Left cardiac atrium (tissue), 4 donors: ENCODE data around the gene SERAC1. TPM values are rescaled to one million over a fixed set of nuclear protein-coding genes. Genes with fewer than 3 reads are reported as not detected.
A peak's percentile ranks its signal among the peaks of the same experiment; 100 is the strongest.

ENCODE experiments used
- ATAC-seq, 2 donors: fragments of 200-7000 bp; cut with Tn5 transposase; one replicate each; pipeline ENCODE4 v1.9.1; 2020; ENCODE audit warnings: mild to moderate bottlenecking in 2 of 2, moderate library complexity in 2 of 2
- DNase-seq: peaks from one replicate; pipeline ENCODE4 v3.0.0-alpha.2; 2020
- intact Hi-C, 2 donors: fragments of 100-400 bp; cut with DNase I; formaldehyde crosslinking; loops; one replicate each; pipeline versions ENCODE4 v1.14.1 to v1.15.1; 2022 to 2023
- total RNA-seq, 2 donors: library from RNA; stranded (reverse); fragmentation: NEBNext Ultra II Directional; extraction: Animal tissue kit (Norgen Biotek cat#: 25700); gene quantifications; one replicate each; pipeline ENCODE4 v1.2.1, GENCODE V29; 2021
- donor health status: DM: no; HTN: yes; CAD: no.
- donor health status: DM: no; HTN: yes; CAD: no; lungs with severe emphysema.
- donor health status: DM: yes; HTN: yes; CAD: no.
- donor health status: Dilated cardiomyopathy.

The SERAC1 gene
- total RNA-seq, 2 donors from 2014 or later: 4.2 to 6.0 TPM

DNA sequence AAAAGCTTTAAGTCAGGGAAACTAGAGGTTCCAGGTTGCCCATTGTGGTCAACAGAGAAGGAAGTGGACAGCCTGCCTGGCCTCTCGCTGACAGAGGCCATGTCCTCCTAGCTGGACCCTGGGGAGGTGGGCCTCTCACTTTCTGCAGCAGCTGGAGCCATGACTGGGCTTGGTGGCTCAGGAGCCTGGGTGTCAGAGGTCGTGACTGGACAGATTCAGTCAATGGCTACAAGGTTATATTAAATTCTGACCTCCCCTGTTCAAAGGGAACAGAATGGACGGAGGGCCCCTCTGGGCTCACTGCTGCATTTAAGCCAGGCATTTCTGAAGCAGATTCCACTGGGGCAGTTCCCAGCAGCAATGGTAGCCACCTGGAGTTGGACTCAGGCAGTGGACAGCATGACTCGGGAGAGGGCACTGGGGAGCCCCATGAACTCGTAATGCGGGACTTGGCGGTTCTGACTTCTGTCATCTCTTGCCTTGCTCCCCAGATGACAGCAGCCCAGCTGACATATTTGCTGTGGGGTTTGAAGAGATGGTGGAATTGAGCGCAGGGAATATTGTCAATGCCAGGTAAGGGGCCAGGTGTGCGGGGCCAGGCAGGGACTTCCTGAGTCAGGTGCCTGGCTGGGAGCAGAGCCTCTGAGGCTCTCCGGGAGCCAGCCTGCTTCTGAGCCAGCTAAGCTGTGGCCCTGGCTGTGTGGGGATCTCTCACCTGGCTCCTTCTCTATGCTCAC, 99.7 kb downstream of the SERAC1 start:
- DNase-seq (no peak), ATAC-seq (no peak)
- intact Hi-C loops: no loop called here

DNA sequence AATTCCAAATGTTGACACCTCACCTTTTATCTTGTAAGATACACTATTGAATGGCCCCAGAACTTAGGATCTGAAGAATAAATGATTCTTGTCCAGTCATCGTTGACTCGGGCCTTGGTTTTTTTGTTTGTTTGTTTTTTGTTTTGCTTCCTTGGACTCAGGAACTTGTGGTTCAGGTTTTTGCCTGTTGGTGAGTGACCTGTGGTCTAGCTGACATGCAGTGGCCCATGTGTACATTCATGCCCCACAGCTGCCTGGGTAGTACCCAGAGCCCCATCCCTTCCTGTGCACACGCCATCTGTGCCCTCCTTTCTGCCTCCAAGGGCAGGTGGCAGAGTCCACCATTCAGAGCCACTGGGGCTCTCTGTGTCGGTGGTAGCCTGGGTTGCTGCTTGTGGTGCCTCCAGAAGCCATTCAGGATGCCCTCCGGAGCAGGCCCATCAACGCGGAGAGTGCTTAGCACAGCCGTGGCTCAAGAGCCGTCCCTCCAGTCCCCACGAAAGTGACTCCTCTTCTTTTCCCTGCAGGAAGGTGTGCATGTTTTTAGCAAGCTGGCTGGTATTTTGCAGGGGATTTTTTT, 100.5 kb downstream of the SERAC1 start:
- intact Hi-C loops: no loop called here
- DNase-seq: no peak
- ATAC-seq: no peak

- no peak for ATAC-seq
- intact Hi-C loops: no loop called here
- no peak for DNase-seq
Measured at GRCh38 chr6:158066136-158066781, 101.8 kb downstream of the SERAC1 start.

GRCh38 chr6:158064725-158065251, 103.3 kb downstream of the SERAC1 start:
- intact Hi-C loops: no loop called here
- no peak for ATAC-seq
- no peak for DNase-seq

GRCh38 chr6:158063736-158064135, 104.3 kb downstream of the SERAC1 start:
- ATAC-seq (no peak), DNase-seq (no peak)
- intact Hi-C loops: no loop called here

- no peak for DNase-seq
- ATAC-seq: no peak
- intact Hi-C loops: no loop called here
Measured at GRCh38 chr6:158061709-158062461, 106.2 kb downstream of the SERAC1 start.

GRCh38 chr6:158061361-158061708, 106.7 kb downstream of the SERAC1 start:
- DNase-seq (no peak), ATAC-seq (no peak)
- intact Hi-C loops: no loop called here

DNA sequence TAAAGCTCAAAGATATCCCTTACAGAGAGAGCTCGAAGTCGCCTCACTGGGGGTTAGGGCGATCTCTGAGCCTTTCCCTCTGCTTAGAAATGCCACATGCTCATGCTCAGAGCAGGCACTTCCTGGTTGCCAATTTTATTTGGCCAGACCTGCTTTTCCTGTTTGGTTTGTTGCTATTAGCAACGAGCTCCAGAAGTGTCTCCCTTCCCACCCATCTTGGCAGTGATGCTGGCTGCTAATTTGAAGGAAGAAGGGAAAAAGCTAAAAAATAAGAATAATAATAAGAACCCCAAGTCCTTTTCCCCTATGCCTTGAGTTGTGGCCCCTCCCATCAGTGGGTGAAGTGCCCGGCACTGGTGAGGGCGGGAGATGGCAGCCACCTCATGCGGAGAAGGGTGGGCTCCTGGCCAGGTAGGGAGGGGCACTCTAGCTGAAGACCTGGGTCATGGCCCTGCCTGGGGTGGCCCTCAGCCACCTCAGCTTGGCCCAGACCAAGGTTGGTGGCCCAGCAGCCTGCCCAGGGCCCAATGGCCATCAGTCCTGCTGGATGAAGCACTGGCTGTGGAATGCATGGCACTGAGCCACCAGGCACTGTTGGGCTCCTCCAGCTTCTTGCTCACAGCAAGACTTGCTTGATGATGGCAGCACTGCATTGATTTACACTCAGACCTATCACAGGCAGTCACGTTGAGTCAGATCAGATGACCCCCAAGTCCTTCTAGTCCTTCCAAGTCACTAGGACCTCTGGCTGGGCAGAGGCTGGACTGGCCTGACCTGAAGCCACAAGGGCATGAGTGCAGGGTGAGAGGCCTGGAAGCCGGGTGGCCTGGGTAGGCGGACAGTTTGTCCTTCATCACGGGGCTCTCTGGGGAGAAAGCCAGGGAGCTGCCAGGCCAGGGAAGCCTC, 107.4 kb downstream of the SERAC1 start:
- intact Hi-C loops: no loop called here
- peak; percentile 89 for DNase-seq
- peak; percentile 83 to 86 for ATAC-seq

Other genes with a start within 250 kb of the SERAC1 start
- gene SYNJ2, start 186.4 kb downstream of the SERAC1 start, total RNA-seq: 10 to 100 TPM; 10.2 to 23.4 TPM
- 10 to 100 TPM; 23.2 to 23.3 TPM for gene GTF2H5, start 88 bp upstream of the SERAC1 start, total RNA-seq
- gene TULP4, start 144.2 kb upstream of the SERAC1 start, total RNA-seq: 100 to 1,000 TPM; 123 to 159 TPM